GM13977 (cell line): ENCODE results near the gene OTOS.

Experiments used
- DNase-seq: peaks from one replicate; pipeline ENCODE4 v3.0.0; 2012; ENCODE audit warnings: low spot score
- in situ Hi-C: fragments of 300-500 bp; cut with MboI; formaldehyde crosslinking; loops from one replicate; pipeline ENCODE4 v1.12.0; 2022; ENCODE audit warnings: low sequenced_read_pairs, low pct_unique_long_range_greater_than_20kb, mixed read lengths, inconsistent platforms; ENCODE audit not compliant: unreplicated experiment
- TF ChIP-seq, protein P1 (sequence below): IDR thresholded peaks from 2 replicates; pipeline ENCODE4 v1.5.1; 2012; ENCODE audit warnings: mild to moderate bottlenecking, control low read depth; ENCODE audit not compliant: insufficient read depth; ENCODE audit errors: extremely low read depth, missing control alignments

The OTOS gene

DNA sequence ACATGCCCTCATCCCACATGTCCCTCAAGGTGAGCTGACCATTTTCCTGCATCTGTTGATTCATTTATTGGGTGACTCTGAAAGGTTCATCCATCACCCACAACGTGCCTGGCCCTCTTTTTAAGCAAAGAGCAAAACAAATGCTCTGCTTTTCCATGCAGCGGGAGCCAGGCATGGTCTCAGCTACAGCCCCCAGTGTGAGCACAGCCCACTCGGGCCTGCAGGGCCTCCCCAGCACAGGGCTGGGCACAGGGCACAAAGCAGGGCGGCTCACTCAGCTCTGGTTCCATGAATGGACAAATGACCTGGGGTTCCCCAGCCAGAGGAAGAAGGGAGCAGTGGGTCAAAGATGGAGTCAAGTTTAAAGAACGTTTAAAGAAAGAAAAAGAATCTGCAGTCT, 24.1 kb upstream of the OTOS start:
- in situ Hi-C loops: no loop called here

DNA sequence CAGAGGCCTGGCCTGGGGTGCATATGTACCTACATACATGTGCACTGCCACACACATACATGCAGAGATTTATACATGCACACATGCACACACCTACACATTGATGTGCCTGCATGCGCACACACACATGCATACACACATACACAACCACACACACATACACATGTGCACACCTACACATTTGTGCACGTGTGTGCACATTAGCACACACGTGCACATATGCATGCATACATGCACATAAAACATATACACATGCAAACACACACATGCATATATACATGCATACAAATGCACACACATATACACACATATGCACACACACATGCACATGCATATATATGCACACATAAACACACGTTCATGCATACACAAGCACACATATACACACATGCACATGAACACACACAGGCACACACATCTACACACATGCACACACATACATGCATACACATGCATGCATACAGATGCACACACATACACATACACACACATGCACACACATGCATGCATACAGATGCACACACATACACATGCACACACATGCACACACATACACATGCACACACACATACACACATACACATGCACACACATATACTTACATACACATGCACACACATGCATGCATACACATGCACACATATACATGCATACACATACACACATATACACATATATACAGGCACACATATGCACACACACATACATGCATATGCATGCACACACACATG, 23.6 kb upstream of the OTOS start:
- TF ChIP-seq, protein P1, sequence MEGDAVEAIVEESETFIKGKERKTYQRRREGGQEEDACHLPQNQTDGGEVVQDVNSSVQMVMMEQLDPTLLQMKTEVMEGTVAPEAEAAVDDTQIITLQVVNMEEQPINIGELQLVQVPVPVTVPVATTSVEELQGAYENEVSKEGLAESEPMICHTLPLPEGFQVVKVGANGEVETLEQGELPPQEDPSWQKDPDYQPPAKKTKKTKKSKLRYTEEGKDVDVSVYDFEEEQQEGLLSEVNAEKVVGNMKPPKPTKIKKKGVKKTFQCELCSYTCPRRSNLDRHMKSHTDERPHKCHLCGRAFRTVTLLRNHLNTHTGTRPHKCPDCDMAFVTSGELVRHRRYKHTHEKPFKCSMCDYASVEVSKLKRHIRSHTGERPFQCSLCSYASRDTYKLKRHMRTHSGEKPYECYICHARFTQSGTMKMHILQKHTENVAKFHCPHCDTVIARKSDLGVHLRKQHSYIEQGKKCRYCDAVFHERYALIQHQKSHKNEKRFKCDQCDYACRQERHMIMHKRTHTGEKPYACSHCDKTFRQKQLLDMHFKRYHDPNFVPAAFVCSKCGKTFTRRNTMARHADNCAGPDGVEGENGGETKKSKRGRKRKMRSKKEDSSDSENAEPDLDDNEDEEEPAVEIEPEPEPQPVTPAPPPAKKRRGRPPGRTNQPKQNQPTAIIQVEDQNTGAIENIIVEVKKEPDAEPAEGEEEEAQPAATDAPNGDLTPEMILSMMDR: no peak
- DNase-seq: no peak
- in situ Hi-C loops: no loop called here

More for the DNA sequence above, 24.1 kb upstream of the OTOS start:
- DNase-seq: no peak
- TF ChIP-seq, protein P1: no peak

DNA sequence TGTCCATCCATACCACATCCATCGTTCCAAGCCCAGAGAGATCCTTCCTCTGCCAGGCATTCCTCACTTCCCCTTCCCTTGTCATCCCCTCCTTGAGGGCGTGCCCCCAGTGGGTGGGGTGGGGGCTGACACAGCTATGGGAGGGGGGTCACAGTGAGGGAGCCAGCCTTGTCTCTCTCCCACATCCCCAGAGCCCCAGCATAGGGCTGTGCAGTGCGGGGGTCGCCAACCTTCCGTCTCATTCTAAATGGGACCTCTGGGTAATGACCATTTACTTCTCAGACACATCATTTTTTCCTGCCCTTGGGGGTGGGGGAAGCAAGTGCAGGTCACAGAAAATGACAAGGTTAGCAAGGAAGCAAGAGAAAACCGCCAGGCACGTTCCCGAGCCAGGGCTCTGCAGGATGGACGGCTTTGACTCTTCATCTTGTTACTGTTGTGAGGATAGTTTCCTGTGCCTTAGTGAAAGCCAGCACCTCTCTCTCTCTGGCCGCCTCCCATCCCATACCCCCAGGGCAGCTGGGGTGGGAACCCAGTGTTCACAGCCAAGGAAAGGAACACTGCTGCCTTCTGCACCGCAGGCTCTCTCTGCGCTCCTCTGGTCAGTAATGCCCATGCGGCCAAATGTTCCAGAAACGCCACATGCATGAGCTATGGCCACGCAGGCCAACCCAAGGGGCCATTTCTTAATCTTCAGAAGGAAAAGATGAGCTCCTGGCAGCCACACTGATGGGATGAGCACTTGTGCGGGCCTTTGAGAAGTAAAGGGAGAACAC, 22.7 kb upstream of the OTOS start:
- DNase-seq: no peak
- TF ChIP-seq, protein P1: no peak
- in situ Hi-C loops: no loop called here

DNA sequence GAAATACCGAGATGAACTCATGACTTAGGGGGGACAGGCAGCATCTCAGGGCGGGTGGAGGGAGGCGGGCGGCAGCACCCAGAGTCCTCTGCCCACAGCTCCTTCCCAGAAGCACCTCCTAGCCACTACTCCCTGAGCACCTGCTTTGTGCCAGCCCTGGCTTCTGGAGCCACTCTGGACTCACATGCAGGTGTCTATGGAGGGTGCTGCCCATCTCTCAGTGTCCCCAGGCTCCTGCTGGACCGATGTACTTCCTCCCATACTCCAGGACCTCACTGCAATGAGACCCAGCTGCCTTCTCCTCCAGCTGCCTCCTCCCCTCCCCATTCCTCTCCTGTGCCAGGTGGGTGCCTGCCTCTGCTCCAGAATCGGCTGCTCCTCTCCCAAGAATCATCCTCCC, 22.1 kb upstream of the OTOS start:
- in situ Hi-C loops: no loop called here
- TF ChIP-seq, protein P1: no peak
- DNase-seq: no peak

DNA sequence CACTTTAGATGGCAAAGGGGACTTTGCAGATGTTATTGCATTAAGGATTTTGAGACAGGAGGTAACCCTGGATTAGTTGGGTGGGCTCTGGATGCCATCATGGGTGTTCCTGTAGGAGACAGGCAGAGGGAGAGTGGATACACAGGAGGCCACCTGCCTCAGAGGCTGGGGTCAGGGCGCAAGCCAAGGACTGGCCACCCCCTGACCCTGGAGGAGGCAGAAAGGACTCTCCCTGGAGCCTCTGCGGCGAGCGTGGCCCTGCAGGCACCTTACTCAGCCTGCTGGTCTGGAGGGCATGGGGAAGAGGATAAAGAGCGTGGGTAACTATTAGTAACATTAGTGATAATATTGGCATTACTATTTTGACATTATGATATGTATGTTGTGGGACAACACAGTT, 21.6 kb upstream of the OTOS start:
- DNase-seq: no peak
- TF ChIP-seq, protein P1: no peak
- in situ Hi-C loops: no loop called here

DNA sequence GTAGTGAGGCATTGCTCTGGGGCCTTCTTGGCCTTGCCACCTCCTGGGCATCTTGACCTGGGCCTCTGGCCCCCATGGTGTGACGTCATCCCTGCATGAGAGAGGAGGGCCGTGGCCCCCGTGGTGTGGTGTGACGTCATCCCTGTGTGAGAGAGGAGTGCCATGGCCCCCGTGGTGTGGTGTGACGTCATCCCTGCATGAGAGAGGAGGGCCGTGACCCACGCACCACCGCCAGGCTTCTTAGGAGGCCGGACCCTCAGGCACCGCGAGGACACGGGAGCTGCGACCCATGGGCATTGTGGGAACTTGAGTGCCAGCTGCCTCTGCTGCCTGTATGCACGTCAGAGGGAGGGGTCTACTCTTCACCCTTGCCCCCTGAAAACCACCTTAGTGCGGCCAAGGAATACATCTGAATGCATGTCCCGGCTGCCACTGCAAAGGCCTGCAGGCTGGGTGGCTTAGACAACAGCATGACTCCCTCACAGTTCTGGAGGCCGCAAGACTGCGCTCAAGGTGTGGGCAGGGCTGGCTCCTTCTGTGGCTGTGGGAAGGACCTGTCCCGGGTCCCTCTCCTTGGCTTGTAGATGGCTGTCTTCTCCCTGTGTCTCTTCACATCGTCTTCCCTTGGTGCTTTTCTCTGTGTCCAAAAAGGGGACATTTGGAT, 20.8 kb upstream of the OTOS start:
- TF ChIP-seq, protein P1: no peak
- DNase-seq: no peak

More for the DNA sequence above, 20.8 kb upstream of the OTOS start:
- in situ Hi-C loops: no loop called here
